Peyer's patch (tissue), 4 donors: ENCODE results near the gene CASP4. TPM values are rescaled to one million over a fixed set of nuclear protein-coding genes. Genes with fewer than 3 reads are reported as not detected.

Experiments
- DNase-seq, 3 donors: peaks; one replicate each; pipeline ENCODE4 v3.0.0-alpha.2; 2017 to 2019
- H3K27ac ChIP-seq, 4 donors: fragments of 200-600 bp; sonication (generic); one replicate each; pipeline ENCODE4 v1.5.1; 2016 to 2019
- H3K27me3 ChIP-seq, 2 donors: fragments of 200-600 bp; sonication (generic); one replicate each; pipeline ENCODE4 v1.5.1; 2019
- H3K36me3 ChIP-seq, 3 donors: fragments of 200-600 bp; sonication (generic); one replicate each; pipeline ENCODE4 v1.5.1; 2016 to 2019
- H3K4me1 ChIP-seq, 4 donors: fragments of 200-600 bp; sonication (generic); one replicate each; pipeline ENCODE4 v1.5.1; 2016 to 2019
- H3K4me3 ChIP-seq, 4 donors: fragments of 200-600 bp; sonication (generic); 1 replicate in 3 of 4; 2 replicates in 1 of 4; pipeline ENCODE4 v1.5.1; 2016 to 2019; ENCODE audit warnings: mild to moderate bottlenecking in 1 of 4
- H3K9me3 ChIP-seq, 4 donors: fragments of 200-600 bp; sonication (generic); one replicate each; pipeline ENCODE4 v1.5.1; 2016 to 2019; ENCODE audit warnings: mild to moderate bottlenecking in 1 of 4
- POLR2A ChIP-seq, 2 donors: fragments of 450-650 bp; IDR thresholded peaks; one replicate each; pipeline ENCODE4 v1.5.1; 2017; ENCODE audit warnings: antibody characterized with exemption in 2 of 2, mild to moderate bottlenecking in 2 of 2, moderate library complexity in 2 of 2
- total RNA-seq, 4 donors: library from RNA; depleted of rRNA; stranded (reverse); fragments of >200 nt; gene quantifications; one replicate each; pipeline ENCODE4 v1.1.0, GENCODE V29; 2016
- TF ChIP-seq, protein P1 (sequence below), 6 experiments: fragments of 450-650 bp in 4 of 6; fragments of 200-600 bp in 2 of 6; sonication (generic) in 1 of 6; IDR thresholded peaks; one replicate each; pipeline ENCODE4 v1.5.1; 2017 to 2019; ENCODE audit warnings: antibody characterized with exemption in 6 of 6, mild to moderate bottlenecking in 3 of 6, moderate library complexity in 1 of 6

CASP4 gene
- total RNA-seq, 4 donors from 2014 or later: 108 to 136 (median 123) TPM

- DNase-seq: no peak
- H3K4me3 ChIP-seq: no peak overlapping the region
- no peak overlapping the region for H3K27ac ChIP-seq
- TF ChIP-seq POLR2A (IDR thresholded peaks at IDR 0.05): no peak
- TF ChIP-seq, protein P1, sequence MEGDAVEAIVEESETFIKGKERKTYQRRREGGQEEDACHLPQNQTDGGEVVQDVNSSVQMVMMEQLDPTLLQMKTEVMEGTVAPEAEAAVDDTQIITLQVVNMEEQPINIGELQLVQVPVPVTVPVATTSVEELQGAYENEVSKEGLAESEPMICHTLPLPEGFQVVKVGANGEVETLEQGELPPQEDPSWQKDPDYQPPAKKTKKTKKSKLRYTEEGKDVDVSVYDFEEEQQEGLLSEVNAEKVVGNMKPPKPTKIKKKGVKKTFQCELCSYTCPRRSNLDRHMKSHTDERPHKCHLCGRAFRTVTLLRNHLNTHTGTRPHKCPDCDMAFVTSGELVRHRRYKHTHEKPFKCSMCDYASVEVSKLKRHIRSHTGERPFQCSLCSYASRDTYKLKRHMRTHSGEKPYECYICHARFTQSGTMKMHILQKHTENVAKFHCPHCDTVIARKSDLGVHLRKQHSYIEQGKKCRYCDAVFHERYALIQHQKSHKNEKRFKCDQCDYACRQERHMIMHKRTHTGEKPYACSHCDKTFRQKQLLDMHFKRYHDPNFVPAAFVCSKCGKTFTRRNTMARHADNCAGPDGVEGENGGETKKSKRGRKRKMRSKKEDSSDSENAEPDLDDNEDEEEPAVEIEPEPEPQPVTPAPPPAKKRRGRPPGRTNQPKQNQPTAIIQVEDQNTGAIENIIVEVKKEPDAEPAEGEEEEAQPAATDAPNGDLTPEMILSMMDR (IDR thresholded peaks at IDR 0.05): peak in 1 of 6 experiments; percentile 5
- no peaks in the 10 kb centered on the region for H3K27me3 ChIP-seq
- no peaks in the 10 kb centered on the region for H3K9me3 ChIP-seq
- no peaks in the 10 kb centered on the region for H3K4me1 ChIP-seq
- H3K36me3 ChIP-seq: no peaks in the 10 kb centered on the region
Measured at GRCh38 chr11:105000167-105000566, 31.8 kb upstream of the CASP4 start.

GRCh38 chr11:104999721-105000120 is 31.3 kb upstream of the CASP4 start:
- Histone ChIP-seq H3K27ac (no peak overlapping the region), H3K4me1 (no peaks in the 10 kb centered on the region), H3K9me3 (no peaks in the 10 kb centered on the region), H3K27me3 (no peaks in the 10 kb centered on the region), H3K4me3 (no peak overlapping the region), H3K36me3 (no peaks in the 10 kb centered on the region)
- no peak for DNase-seq
- TF ChIP-seq POLR2A (IDR thresholded peaks at IDR 0.05): no peak
- TF ChIP-seq, protein P1 (IDR thresholded peaks at IDR 0.05): no peak

DNA sequence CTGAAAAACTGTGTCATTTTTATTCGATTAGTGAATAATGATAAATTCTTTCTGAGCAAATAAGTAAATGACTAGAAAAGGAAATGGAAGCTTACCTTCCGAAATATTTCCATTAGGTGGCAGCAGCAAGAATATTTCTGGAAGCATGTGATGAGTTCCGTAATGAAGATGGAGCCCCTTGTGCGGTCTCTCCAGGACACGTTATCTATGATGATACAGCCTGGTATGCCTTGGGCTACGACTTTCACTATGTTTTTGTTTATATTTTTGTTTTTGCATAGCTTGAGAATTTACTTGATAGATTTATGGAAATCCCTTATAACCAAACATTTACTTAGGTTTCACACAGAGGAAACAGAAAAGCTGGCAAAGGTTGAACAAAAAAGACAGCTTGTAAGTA is 28.9 kb upstream of the CASP4 start:
- H3K9me3 ChIP-seq: no peaks in the 10 kb centered on the region
- TF ChIP-seq POLR2A (IDR thresholded peaks at IDR 0.05): no peak
- TF ChIP-seq, protein P1 (IDR thresholded peaks at IDR 0.05): peak in 1 of 6 experiments; percentile 14
- no peaks in the 10 kb centered on the region for H3K36me3 ChIP-seq
- H3K27me3 ChIP-seq: no peaks in the 10 kb centered on the region
- H3K4me3 ChIP-seq: no peak overlapping the region
- no peak for DNase-seq
- no peaks in the 10 kb centered on the region for H3K4me1 ChIP-seq
- no peak overlapping the region for H3K27ac ChIP-seq

- Histone ChIP-seq H3K4me3 (no peak overlapping the region), H3K27ac (no peak overlapping the region), H3K9me3 (no peaks in the 10 kb centered on the region), H3K4me1 (no peaks in the 10 kb centered on the region), H3K27me3 (no peaks in the 10 kb centered on the region), H3K36me3 (no peaks in the 10 kb centered on the region)
- no peak for DNase-seq
- TF ChIP-seq, protein P1 (IDR thresholded peaks at IDR 0.05): no peak
- no peak for TF ChIP-seq POLR2A (IDR thresholded peaks at IDR 0.05)
Measured at GRCh38 chr11:104995001-104995408, 26.6 kb upstream of the CASP4 start.

DNA sequence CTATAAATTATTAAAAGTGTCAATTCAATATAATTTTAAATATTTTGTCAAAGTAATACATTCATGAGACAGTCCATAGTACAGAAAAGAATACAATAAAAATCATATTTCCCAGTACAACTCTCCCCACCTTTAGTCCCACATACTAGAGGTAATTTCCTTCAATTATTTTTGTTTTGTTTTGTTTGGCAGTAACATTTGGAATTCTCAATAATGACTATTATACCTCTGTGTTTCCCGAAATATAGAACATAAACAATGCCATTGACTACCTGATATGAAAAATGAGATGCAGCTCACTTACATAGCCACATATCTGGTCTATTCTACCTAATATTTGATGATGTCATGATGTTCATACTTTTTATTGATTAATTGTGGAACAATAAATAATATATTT is 24.4 kb upstream of the CASP4 start:
- no peaks in the 10 kb centered on the region for H3K4me1 ChIP-seq
- no peak overlapping the region for H3K27ac ChIP-seq
- DNase-seq: no peak
- H3K27me3 ChIP-seq: no peaks in the 10 kb centered on the region
- TF ChIP-seq, protein P1 (IDR thresholded peaks at IDR 0.05): no peak
- no peak for TF ChIP-seq POLR2A (IDR thresholded peaks at IDR 0.05)
- H3K9me3 ChIP-seq: no peaks in the 10 kb centered on the region
- H3K36me3 ChIP-seq: no peaks in the 10 kb centered on the region
- H3K4me3 ChIP-seq: no peak overlapping the region

DNA sequence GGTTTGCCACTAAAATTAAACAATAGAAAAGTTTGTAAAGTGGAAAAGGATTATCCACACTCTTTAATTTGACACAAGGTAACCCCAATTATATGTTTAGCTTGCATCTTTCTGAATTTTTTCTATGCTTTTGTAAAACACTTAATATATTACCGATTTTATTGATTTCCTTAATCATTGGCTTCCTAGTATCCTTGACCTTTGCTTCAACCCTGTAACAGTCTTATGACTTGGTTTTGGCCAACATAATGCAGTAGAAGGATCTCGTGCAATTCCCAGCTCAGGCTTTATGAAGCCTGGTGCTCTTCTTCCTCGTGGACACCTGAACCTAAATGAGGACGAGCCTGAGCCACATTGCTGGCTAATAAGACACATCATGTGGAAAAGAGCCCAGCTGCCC is 23.6 kb upstream of the CASP4 start:
- Histone ChIP-seq H3K27me3 (no peaks in the 10 kb centered on the region), H3K9me3 (no peaks in the 10 kb centered on the region), H3K4me1 (no peaks in the 10 kb centered on the region), H3K36me3 (no peaks in the 10 kb centered on the region), H3K4me3 (no peak overlapping the region), H3K27ac (no peak overlapping the region)
- DNase-seq: no peak
- TF ChIP-seq, protein P1 (IDR thresholded peaks at IDR 0.05): no peak
- TF ChIP-seq POLR2A (IDR thresholded peaks at IDR 0.05): no peak
